GF-D8 (cell line): ENCODE data around the gene SPRYD4.
A peak's percentile ranks its signal among the peaks of the same experiment; 100 is the strongest.

Source experiments
- DNase-seq: peaks from one replicate; lab custom pipeline; 2025; lab: John Stamatoyannopoulos, UW

The SPRYD4 gene

GRCh38 chr12:56521209-56521589, 52.8 kb downstream of the SPRYD4 start:
- DNase-seq, result no peak

- DNase-seq, result peak; percentile 18
These were observed 53.4 kb downstream of the SPRYD4 start, which contains the start of gene RBMS2 for GRCh38 chr12:56521590-56522371. Gene RBMS2 (plus strand): TSS chr12:56521820. CDS start chr12:56522024, 204 bp downstream.

- DNase-seq, result no peak
These were observed 54.2 kb downstream of the SPRYD4 start for GRCh38 chr12:56522411-56523193.

GRCh38 chr12:56528846-56529245, 60.5 kb downstream of the SPRYD4 start:
- DNase-seq, result no peak
